K562 (cell line): ENCODE measurements around the gene TP53BP2. TPM values are rescaled to one million over a fixed set of nuclear protein-coding genes. Genes with fewer than 3 reads are reported as not detected.

ENCODE experiments used
- DEAF1 ChIP-seq: fragments of 450-650 bp; formaldehyde crosslinking; IDR thresholded peaks from 2 replicates; pipeline ENCODE4 v1.4.0; 2020; ENCODE audit warnings: mild to moderate bottlenecking, moderate library complexity
- EGR1 ChIP-seq: fragments of 450-650 bp; conservative IDR thresholded peaks from 2 replicates; pipeline ENCODE4 v1.6.1; 2017; ENCODE audit warnings: mild to moderate bottlenecking
- HINFP ChIP-seq: fragments of 450-650 bp; conservative IDR thresholded peaks from 2 replicates; pipeline ENCODE4 v1.6.1; 2016; ENCODE audit warnings: missing genetic modification characterization, low read depth, mild to moderate bottlenecking, control low read depth, missing compliant biosample characterization
- HMG20B ChIP-seq: fragments of 250-450 bp; sonication (Bioruptor Pico); IDR thresholded peaks from 2 replicates; pipeline ENCODE4 v1.5.0; 2021; ENCODE audit warnings: mild to moderate bottlenecking
- ID3 ChIP-seq, 2 experiments: fragments of 250-450 bp in 1 of 2; fragments of 450-650 bp in 1 of 2; sonication (Bioruptor Pico) in 1 of 2; IDR thresholded peaks; 2 replicates each; pipeline versions ENCODE4 v1.6.1 to v1.8.0; 2016 to 2021; ENCODE audit warnings: mild to moderate bottlenecking in 2 of 2, moderate library complexity in 2 of 2, missing compliant biosample characterization in 1 of 2, missing genetic modification characterization in 1 of 2
- KDM1A ChIP-seq, 2 experiments: fragments of 450-650 bp; IDR thresholded peaks; 2 replicates each; pipeline ENCODE4 v1.6.1; 2016; ENCODE audit warnings: mild to moderate bottlenecking in 2 of 2
- NFRKB ChIP-seq: fragments of 450-650 bp; IDR thresholded peaks from 2 replicates; pipeline ENCODE4 v1.6.1; 2016; ENCODE audit warnings: low read depth
- PCBP2 ChIP-seq: fragments of 200-400 bp; formaldehyde crosslinking; IDR thresholded peaks from 2 replicates; pipeline ENCODE4 v1.6.1; 2018; ENCODE audit warnings: low read length, low read depth, mild to moderate bottlenecking, moderate library complexity; ENCODE audit not compliant: poor library complexity, severe bottlenecking
- TRIM24 ChIP-seq, 2 experiments: fragments of 450-650 bp; IDR thresholded peaks; 2 replicates each; pipeline ENCODE4 v1.6.1; 2016
- ZBTB12 ChIP-seq: fragments of 250-450 bp; sonication (Bioruptor Pico); IDR thresholded peaks from 2 replicates; pipeline ENCODE4 v1.4.0; 2020
- ZNF609 ChIP-seq: sonication (generic); formaldehyde crosslinking; IDR thresholded peaks from 2 replicates; pipeline ENCODE4 v1.8.1; 2023; ENCODE audit warnings: missing genetic modification reagents, mild to moderate bottlenecking, borderline replicate concordance
- ZNF740 ChIP-seq, 3 experiments: fragments of 200-800 bp in 1 of 3; sonication (Bioruptor generic) in 1 of 3; sonication (generic) in 1 of 3; formaldehyde crosslinking in 1 of 3; IDR thresholded peaks; 2 replicates each; pipeline versions ENCODE4 v1.6.1 to v1.8.0; 2016 to 2022; ENCODE audit warnings: mild to moderate bottlenecking in 2 of 3, missing compliant biosample characterization in 2 of 3, missing genetic modification characterization in 2 of 3, missing genetic modification reagents in 1 of 3
- ZNF780A ChIP-seq: fragments of 250-450 bp; sonication (Bioruptor Pico); IDR thresholded peaks from 2 replicates; pipeline ENCODE4 v1.5.0; 2021; ENCODE audit warnings: mild to moderate bottlenecking
- polyA plus RNA-seq, 8 experiments: library from polyadenylated mRNA; depleted of rRNA in 4 of 8; stranded (reverse) in 5 of 8; unstranded in 3 of 8; fragments of >200 nt; fragmentation: Nextera tagmentation in 2 of 8; fragmentation: Illumina TruSeq in 1 of 8; extraction: Ambion mirVana in 2 of 8; extraction: Trizol in 1 of 8; gene quantifications; 2 replicates each; pipeline versions ENCODE4 v1.2.1 to v1.2.3, GENCODE V29; 2011 to 2014; ENCODE audit warnings: inconsistent platforms in 1 of 8, missing spikeins in 1 of 8
- total RNA-seq, 7 experiments: library from RNA; depleted of rRNA in 6 of 7; stranded (reverse); fragments of >200 nt in 6 of 7; fragmentation: Illumina TruSeq in 2 of 7; extraction: Trizol in 2 of 7; gene quantifications; 2 replicates each; pipeline versions ENCODE4 v1.2.1 to v1.2.3, GENCODE V29; 2011 to 2021; ENCODE audit warnings: low replicate concordance in 1 of 7

TP53BP2 gene
- total and polyA plus RNA-seq, 9 of the 15 experiments (the other 6 are each of a cell fraction or from before 2014, with no cell fraction given), result 17.0 to 69.6 (median 40.1) TPM

- TF ChIP-seq HINFP, result 0 out of 2 replicates have a peak, but pooled peaks have one; percentile 48
- no peak for TF ChIP-seq HMG20B (CRISPR knock-in tag)
- no peak for TF ChIP-seq ZBTB12 (CRISPR knock-in tag)
- no peak for TF ChIP-seq ID3 (CRISPR knock-in tag; IDR thresholded peaks at IDR 0.05)
- TF ChIP-seq ID3 (tag; IDR thresholded peaks at IDR 0.05), result no peak
- no peak for TF ChIP-seq ZNF609 (CRISPR knock-in tag)
- TF ChIP-seq ZNF740 (CRISPR knock-in tag; IDR thresholded peaks at IDR 0.05), result no peak
- TF ChIP-seq ZNF740 (tag; IDR thresholded peaks at IDR 0.05), result 0 out of 4 replicates have a peak, but pooled peaks of 1 of the 2 experiments have one; percentile 14
- TF ChIP-seq EGR1, result no peak
- TF ChIP-seq PCBP2, result no peak
- no peak; a peak in 1 of 4 replicates for TF ChIP-seq TRIM24 (IDR thresholded peaks at IDR 0.05)
- TF ChIP-seq NFRKB, result 0 out of 2 replicates have a peak, but pooled peaks have one; percentile 66
- TF ChIP-seq ZNF780A, result no peak
- 0 out of 2 replicates have a peak, but pooled peaks have one; percentile 5 for TF ChIP-seq DEAF1 (CRISPR knock-in tag)
- no peak for TF ChIP-seq KDM1A (IDR thresholded peaks at IDR 0.05)
Observed at GRCh38 chr1:223771469-223771813, 74.3 kb downstream of the TP53BP2 start (continued).
